M059J (cell line): ENCODE data around the gene S100A8. TPM values are rescaled to one million over a fixed set of nuclear protein-coding genes. Genes with fewer than 3 reads are reported as not detected.
"Not testable (repeated sequence)": the region's sequence is repeated elsewhere in the genome, so short reads cannot be mapped to it uniquely, and the experiment has no call there.

Experiments
- DNase-seq: peaks from one replicate; pipeline ENCODE4 v3.0.0-alpha.2; 2012; ENCODE audit warnings: low read depth
- total RNA-seq: library from RNA; depleted of rRNA; stranded (reverse); fragments of >200 nt; shearing (Covaris generic); gene quantifications from 2 replicates; pipeline ENCODE4 v1.2.3, GENCODE V29; 2014

S100A8 gene
- total RNA-seq, 1 experiment from 2014 or later = 0.15 TPM

GRCh38 chr1:153417136-153417888 is 26.4 kb upstream of the S100A8 start:
- DNase-seq = no peak

- no peak for DNase-seq
Measured at GRCh38 chr1:153415850-153416570, 25.1 kb upstream of the S100A8 start, which contains the start of gene S100A7A. TSS of gene S100A7A (plus strand) at chr1:153416520. CDS start at chr1:153418083, 1,563 bp downstream.

GRCh38 chr1:153413961-153414360 is 23.1 kb upstream of the S100A8 start:
- not testable (repeated sequence) for DNase-seq

DNA sequence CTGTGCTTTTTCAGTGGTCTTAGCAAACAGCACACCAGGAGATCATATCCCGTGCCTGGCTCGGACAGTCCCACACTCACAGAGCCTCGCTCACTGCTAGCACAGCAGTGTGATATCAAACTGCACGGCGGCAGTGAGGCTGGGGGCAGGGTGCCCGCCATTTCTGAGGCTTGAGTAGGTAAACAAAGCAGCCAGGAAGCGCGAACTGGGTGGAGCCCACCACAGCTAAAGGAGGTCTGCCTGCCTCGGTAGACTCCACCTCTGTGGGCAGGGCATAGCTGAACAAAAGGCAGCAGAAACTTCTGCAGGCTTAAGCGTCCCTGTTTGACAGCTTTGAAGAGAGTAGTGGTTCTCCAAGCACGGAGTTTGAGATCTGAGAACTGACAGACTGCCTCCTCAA is 16.4 kb upstream of the S100A8 start:
- DNase-seq = not testable (repeated sequence)

DNA sequence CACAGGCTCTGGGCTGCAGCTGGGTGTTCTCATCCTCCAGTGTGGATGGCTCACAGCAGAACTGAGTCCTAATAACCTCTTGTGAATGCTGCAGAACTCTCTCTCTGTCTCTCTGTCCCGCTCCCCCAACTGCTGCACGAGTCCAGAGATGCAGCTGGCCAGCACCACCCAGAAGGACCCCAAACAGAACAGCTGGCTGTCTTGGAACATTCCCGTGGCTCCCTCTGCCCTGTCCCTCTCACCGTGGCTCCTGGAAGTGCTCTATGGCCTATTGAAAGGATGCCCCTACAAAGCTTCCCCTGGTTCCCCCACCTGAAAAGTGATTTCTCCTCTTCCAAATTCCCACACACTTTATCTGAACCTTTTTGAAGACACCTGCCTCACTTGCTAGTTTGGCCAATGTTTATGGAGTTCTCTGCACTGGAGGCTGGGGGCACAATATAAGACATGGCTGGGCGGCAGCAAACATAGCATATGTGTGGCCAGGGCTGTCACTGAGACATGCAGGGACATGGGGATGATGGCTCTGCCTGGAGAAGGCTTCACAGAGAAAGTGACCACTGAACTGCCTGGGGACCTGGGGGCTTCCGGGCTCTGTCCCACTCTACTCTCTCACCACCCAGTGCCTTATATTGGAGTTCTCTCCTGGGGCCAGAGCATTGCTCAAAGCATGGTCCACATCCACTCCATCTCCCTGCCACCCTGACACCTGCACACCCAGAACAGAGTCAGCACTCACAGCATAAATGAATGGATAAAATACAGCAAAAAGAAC is 15.1 kb upstream of the S100A8 start:
- not testable (repeated sequence) for DNase-seq

DNA sequence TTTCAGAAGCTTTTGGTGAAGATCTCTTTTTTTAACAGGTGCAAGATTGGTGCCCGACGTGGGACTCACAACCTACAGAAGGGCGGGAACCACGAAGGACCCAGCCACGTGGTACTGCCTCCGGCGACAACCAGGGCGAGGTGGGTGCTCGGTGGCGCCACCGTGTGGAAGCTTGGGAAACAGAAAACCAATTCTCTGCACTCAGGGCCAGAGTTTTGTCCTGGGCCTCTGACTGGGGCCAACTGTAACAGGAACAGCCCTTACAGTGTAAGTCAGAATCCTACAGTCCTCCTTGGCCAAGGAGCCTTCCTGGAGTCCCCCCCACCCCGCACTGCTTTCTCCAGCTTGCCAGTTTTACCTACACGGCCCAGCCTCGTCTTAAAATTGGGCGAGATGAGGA is 13.9 kb upstream of the S100A8 start:
- peak; percentile 18 for DNase-seq

- no peak for DNase-seq
Measured at GRCh38 chr1:153404086-153404635, 13.3 kb upstream of the S100A8 start.

DNA sequence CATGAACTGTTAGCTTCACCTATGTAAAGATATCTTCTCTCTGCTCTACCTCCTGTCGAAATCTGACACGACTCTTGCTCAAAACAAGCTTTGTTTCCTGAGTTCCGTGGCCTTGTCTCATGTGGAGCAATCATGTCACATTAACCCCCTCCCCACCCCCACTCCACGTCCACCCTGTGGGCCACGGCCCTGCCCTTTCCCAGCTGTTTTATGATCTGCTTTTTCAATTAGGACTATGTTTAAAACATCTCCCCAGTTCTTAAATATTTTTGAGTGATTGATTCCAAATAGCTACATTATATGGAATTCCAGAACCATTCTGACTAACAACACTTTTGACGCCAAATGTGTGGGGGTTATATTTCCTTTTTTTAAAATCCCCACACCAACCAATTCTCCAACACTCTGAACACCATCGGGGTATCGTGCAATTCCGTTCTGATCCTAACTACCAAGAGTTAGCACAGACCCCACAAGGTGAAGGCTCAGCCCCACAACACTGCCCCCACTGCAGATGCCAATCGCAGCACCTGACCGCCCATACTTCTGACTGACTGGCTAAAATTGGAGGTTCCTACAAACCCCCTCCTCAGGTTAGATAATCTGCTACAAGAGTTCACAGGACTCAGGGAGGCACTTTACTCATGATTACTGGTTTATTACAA is 12.7 kb upstream of the S100A8 start:
- no peak for DNase-seq

DNA sequence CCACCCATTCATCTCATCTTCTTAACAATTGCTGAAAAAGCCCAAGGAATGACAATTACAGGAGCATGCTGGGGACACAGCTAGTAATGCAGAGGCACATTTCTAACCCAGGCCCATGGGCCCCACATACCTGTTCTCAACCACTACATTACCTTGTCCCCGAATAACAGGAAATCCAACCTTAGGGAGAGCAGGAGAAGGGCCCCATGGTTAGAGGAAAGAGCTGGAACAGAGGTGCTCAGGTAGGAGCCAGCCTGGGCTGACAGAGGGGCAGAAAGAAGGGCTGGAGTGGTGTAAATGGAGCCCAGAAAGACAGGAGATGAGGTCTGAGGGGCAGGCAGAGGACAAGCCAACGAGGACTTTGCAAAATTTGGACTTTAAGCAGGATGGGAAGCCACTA is 11.4 kb upstream of the S100A8 start:
- no peak for DNase-seq

DNA sequence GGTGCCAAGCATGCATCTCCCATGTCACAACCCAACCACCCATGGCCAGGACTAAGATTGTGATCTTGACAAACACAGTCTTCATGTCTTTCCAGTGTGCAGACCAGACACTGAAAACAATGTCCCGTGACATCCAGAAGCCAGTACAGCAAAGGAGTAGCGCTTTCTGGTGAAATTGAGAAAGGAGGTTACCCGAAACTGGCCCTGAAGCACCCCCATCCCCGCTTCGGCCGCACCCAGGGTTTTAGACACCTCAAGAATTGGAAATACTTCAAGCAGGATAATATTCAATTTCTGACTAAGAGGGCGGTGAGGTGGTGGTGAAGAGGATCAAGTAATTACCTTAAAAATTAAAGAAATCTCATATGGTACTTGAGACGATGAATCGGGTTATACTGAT is 10.6 kb upstream of the S100A8 start:
- no peak for DNase-seq

- no peak for DNase-seq
Measured at GRCh38 chr1:153400244-153400643, 9.4 kb upstream of the S100A8 start.

DNA sequence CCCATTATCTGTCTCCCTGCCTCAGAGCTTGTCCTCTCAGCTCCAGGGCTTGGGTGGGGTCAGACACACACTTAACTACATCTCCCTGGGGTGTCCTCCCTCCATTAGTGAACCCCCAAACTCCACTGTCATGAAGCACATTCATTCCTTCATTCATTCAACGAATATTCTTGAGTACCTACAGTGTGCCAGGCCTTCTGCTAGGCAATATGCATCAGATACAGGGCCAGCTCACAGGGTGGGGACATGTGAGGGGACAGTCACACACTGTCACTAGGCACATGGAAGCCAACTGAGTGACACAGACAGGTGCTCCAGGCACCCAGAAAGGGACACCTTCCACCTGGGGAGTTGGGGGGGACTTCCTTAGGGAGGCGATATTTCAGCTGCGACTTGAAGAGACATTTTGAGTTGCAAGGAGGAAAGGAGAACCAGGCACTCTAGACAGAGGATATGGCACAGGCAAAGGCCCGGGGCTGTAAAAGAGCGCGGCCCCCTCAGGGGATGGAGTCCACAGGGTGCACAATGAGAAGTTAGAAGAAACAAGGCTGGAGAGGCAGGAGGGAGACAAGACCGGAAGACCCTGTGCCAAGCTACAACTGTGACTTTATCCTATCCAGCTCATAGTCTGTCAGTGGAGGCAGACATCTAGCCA is 8.7 kb upstream of the S100A8 start:
- DNase-seq = no peak

GRCh38 chr1:153397924-153398651 is 7.2 kb upstream of the S100A8 start:
- no peak for DNase-seq

GRCh38 chr1:153397051-153397923 is 6.4 kb upstream of the S100A8 start:
- DNase-seq = no peak

DNA sequence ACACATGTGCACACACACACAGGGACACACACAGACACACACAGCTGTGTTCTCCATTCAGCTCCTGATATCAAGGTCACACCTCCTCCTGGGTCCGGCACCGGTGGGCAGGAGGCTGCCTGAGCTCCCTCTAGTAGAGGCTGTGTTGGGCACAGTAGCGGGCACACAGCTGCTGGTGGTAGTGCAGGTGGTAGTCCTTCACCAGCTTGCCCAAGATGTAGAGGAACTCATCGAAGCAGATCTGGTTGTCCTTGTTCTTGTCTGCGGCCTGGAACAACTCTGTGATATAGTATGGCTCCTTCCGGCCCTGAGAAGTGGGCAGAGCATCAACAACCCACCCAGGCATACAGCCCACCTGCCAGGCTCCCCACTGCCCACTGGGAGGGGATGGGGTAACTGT is 5.6 kb upstream of the S100A8 start:
- DNase-seq = no peak

DNA sequence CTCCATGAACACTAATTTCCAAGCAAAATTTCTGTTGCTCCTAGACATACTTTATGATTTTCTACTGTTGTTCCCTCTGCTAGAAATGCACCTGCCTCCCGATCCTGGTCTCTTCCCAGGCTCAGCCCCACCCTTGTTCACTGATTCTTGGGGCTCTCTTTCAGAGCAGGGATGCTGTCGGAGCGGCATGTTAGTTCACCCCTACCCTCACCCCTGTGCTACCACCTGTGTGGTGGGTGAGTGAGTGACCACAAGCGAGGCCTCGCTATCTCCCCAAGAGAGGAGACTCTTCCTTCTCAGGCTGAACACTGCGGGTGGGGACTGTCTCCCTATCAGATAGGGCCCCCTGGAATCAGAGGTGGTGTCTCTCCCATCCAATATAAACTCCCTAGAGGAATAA is 4.9 kb upstream of the S100A8 start:
- DNase-seq = no peak

- peak; percentile 28 for DNase-seq
Measured at GRCh38 chr1:153395136-153395685, 4.3 kb upstream of the S100A8 start.

- DNase-seq = no peak
Measured at GRCh38 chr1:153394391-153394790, 3.5 kb upstream of the S100A8 start.

DNA sequence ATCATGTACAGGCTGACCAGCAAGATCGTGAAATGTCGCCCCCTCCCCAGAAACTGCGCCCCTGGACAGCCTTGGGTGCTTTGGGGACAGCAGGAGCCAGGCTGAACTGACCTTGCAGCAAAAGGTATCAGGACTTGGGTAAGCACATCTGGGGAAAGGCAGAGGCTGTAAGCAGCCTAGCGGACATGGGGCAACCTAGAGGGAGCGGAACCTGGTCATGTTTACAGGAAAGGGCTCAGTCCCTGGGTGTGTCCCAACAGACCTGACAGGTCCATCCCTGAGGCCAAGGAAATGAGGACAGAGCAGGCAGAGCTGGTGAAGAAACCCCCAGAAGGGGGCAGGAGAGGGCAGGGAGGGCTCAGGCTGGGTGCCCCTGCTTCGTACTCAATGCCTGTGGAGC is 3.1 kb upstream of the S100A8 start:
- no peak for DNase-seq
